K562 (cell line): ENCODE measurements around the gene KCTD21. TPM values are rescaled to one million over a fixed set of nuclear protein-coding genes. Genes with fewer than 3 reads are reported as not detected.

ENCODE experiments used
- CREBBP ChIP-seq: IDR thresholded peaks from one replicate; pipeline ENCODE4 v1.6.1; 2012; ENCODE audit warnings: low read depth, mild to moderate bottlenecking, control low read depth, inconsistent platforms, low read length
- DPF2 ChIP-seq: fragments of 450-650 bp; IDR thresholded peaks from 2 replicates; pipeline ENCODE4 v1.6.1; 2016
- NCOA2 ChIP-seq, 2 experiments: fragments of 450-650 bp; IDR thresholded peaks; 2 replicates each; pipeline ENCODE4 v1.6.1; 2018; ENCODE audit warnings: mild to moderate bottlenecking in 2 of 2, moderate library complexity in 1 of 2; ENCODE audit not compliant: partially characterized antibody in 2 of 2
- ZNF146 ChIP-seq: IDR thresholded peaks from one replicate; pipeline ENCODE4 v1.6.1; 2018; ENCODE audit warnings: missing compliant biosample characterization; ENCODE audit not compliant: unreplicated experiment
- ZNF507 ChIP-seq: conservative IDR thresholded peaks from 2 replicates; pipeline ENCODE4 v1.6.1; 2017; ENCODE audit warnings: missing genetic modification characterization, missing compliant biosample characterization
- ZNF644 ChIP-seq: fragments of 200-800 bp; sonication (Bioruptor generic); IDR thresholded peaks from 2 replicates; pipeline ENCODE4 v1.6.1; 2016; ENCODE audit warnings: low read depth, missing genetic modification characterization, missing compliant biosample characterization
- polyA plus RNA-seq, 8 experiments: library from polyadenylated mRNA; depleted of rRNA in 4 of 8; stranded (reverse) in 5 of 8; unstranded in 3 of 8; fragments of >200 nt; fragmentation: Nextera tagmentation in 2 of 8; fragmentation: Illumina TruSeq in 1 of 8; extraction: Ambion mirVana in 2 of 8; extraction: Trizol in 1 of 8; gene quantifications; 2 replicates each; pipeline versions ENCODE4 v1.2.1 to v1.2.3, GENCODE V29; 2011 to 2014; ENCODE audit warnings: inconsistent platforms in 1 of 8, missing spikeins in 1 of 8
- total RNA-seq, 7 experiments: library from RNA; depleted of rRNA in 6 of 7; stranded (reverse); fragments of >200 nt in 6 of 7; fragmentation: Illumina TruSeq in 2 of 7; extraction: Trizol in 2 of 7; gene quantifications; 2 replicates each; pipeline versions ENCODE4 v1.2.1 to v1.2.3, GENCODE V29; 2011 to 2021; ENCODE audit warnings: low replicate concordance in 1 of 7
- TF ChIP-seq, protein P1 (sequence below): sonication (generic); formaldehyde crosslinking; IDR thresholded peaks from 2 replicates; pipeline ENCODE4 v1.8.1; 2023; ENCODE audit warnings: mild to moderate bottlenecking, missing genetic modification reagents
- TF ChIP-seq, protein P2 (sequence below): fragments of 450-650 bp; IDR thresholded peaks from 2 replicates; pipeline ENCODE4 v1.6.1; 2016; ENCODE audit warnings: mild to moderate bottlenecking, moderate library complexity

The KCTD21 gene
- total and polyA plus RNA-seq, 9 of the 15 experiments (the other 6 are each of a cell fraction or from before 2014, with no cell fraction given) = 0.34 to 5.4 (median 1.9) TPM

DNA sequence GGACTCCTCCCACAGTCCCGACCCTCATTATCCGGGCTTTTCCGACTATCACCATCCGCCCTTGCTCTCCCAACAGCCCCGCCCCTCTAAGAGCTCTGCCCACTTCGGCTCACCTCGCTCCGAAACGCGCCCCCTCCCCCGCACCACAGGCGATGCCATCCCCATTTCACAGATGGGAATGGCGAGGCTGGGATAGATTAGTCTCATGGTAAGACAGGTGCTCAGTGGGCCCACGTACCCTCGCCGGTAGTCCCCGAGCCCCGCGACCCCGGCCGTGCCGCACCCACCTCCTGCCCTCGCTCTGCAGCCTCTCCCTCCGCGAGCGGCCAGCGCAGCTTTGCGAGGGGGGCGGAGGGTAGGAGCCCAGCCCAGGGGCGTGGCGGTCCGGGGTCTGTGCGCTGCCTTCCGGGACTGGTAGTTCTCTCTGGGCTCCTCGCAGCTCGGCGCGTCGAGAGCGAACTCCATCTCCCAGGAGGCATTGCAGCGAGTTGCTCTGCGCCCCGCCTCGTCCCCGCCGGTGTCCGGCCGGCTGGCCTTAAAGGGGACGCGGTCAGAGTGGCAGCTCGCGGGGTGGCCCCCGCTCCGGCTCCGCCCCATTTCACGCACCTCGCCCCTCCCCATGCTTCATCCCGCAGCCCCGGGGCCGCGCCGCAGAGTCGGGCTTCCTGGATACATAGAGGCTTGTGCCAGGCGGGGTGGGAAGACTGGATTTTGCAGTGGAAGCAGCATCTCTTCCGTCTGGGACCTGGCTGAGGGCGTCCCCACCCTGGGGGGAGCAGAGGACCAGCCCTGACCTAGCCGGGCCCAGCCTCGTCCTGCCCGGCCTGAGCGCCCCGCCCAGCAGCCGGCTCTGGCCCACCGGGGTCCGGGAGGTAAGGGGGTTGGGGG, at the start of gene KCTD21, which contains the start of gene USP35 (continued):
- TF ChIP-seq ZNF146 (CRISPR knock-in tag) (no peak), NCOA2 (IDR thresholded peaks at IDR 0.05; ENCODE audit: partially characterized antibody in 2 of 2) (no peak), CREBBP (no peak), DPF2 (peak; percentile 41; the same call in 1 of the 2 replicates), ZNF507 (tag) (no peak), ZNF644 (peak; percentile 67; the same call in 1 of the 2 replicates)
- TF ChIP-seq, protein P1, sequence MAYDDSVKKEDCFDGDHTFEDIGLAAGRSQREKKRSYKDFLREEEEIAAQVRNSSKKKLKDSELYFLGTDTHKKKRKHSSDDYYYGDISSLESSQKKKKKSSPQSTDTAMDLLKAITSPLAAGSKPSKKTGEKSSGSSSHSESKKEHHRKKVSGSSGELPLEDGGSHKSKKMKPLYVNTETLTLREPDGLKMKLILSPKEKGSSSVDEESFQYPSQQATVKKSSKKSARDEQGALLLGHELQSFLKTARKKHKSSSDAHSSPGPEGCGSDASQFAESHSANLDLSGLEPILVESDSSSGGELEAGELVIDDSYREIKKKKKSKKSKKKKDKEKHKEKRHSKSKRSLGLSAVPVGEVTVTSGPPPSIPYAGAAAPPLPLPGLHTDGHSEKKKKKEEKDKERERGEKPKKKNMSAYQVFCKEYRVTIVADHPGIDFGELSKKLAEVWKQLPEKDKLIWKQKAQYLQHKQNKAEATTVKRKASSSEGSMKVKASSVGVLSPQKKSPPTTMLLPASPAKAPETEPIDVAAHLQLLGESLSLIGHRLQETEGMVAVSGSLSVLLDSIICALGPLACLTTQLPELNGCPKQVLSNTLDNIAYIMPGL (CRISPR knock-in tag) = peak; percentile 62; the same call in 1 of the 2 replicates
- TF ChIP-seq, protein P2, sequence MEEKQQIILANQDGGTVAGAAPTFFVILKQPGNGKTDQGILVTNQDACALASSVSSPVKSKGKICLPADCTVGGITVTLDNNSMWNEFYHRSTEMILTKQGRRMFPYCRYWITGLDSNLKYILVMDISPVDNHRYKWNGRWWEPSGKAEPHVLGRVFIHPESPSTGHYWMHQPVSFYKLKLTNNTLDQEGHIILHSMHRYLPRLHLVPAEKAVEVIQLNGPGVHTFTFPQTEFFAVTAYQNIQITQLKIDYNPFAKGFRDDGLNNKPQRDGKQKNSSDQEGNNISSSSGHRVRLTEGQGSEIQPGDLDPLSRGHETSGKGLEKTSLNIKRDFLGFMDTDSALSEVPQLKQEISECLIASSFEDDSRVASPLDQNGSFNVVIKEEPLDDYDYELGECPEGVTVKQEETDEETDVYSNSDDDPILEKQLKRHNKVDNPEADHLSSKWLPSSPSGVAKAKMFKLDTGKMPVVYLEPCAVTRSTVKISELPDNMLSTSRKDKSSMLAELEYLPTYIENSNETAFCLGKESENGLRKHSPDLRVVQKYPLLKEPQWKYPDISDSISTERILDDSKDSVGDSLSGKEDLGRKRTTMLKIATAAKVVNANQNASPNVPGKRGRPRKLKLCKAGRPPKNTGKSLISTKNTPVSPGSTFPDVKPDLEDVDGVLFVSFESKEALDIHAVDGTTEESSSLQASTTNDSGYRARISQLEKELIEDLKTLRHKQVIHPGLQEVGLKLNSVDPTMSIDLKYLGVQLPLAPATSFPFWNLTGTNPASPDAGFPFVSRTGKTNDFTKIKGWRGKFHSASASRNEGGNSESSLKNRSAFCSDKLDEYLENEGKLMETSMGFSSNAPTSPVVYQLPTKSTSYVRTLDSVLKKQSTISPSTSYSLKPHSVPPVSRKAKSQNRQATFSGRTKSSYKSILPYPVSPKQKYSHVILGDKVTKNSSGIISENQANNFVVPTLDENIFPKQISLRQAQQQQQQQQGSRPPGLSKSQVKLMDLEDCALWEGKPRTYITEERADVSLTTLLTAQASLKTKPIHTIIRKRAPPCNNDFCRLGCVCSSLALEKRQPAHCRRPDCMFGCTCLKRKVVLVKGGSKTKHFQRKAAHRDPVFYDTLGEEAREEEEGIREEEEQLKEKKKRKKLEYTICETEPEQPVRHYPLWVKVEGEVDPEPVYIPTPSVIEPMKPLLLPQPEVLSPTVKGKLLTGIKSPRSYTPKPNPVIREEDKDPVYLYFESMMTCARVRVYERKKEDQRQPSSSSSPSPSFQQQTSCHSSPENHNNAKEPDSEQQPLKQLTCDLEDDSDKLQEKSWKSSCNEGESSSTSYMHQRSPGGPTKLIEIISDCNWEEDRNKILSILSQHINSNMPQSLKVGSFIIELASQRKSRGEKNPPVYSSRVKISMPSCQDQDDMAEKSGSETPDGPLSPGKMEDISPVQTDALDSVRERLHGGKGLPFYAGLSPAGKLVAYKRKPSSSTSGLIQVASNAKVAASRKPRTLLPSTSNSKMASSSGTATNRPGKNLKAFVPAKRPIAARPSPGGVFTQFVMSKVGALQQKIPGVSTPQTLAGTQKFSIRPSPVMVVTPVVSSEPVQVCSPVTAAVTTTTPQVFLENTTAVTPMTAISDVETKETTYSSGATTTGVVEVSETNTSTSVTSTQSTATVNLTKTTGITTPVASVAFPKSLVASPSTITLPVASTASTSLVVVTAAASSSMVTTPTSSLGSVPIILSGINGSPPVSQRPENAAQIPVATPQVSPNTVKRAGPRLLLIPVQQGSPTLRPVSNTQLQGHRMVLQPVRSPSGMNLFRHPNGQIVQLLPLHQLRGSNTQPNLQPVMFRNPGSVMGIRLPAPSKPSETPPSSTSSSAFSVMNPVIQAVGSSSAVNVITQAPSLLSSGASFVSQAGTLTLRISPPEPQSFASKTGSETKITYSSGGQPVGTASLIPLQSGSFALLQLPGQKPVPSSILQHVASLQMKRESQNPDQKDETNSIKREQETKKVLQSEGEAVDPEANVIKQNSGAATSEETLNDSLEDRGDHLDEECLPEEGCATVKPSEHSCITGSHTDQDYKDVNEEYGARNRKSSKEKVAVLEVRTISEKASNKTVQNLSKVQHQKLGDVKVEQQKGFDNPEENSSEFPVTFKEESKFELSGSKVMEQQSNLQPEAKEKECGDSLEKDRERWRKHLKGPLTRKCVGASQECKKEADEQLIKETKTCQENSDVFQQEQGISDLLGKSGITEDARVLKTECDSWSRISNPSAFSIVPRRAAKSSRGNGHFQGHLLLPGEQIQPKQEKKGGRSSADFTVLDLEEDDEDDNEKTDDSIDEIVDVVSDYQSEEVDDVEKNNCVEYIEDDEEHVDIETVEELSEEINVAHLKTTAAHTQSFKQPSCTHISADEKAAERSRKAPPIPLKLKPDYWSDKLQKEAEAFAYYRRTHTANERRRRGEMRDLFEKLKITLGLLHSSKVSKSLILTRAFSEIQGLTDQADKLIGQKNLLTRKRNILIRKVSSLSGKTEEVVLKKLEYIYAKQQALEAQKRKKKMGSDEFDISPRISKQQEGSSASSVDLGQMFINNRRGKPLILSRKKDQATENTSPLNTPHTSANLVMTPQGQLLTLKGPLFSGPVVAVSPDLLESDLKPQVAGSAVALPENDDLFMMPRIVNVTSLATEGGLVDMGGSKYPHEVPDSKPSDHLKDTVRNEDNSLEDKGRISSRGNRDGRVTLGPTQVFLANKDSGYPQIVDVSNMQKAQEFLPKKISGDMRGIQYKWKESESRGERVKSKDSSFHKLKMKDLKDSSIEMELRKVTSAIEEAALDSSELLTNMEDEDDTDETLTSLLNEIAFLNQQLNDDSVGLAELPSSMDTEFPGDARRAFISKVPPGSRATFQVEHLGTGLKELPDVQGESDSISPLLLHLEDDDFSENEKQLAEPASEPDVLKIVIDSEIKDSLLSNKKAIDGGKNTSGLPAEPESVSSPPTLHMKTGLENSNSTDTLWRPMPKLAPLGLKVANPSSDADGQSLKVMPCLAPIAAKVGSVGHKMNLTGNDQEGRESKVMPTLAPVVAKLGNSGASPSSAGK = no peak
